ENCODE measurements around the gene ZNF280A.

The ZNF280A gene

DNA sequence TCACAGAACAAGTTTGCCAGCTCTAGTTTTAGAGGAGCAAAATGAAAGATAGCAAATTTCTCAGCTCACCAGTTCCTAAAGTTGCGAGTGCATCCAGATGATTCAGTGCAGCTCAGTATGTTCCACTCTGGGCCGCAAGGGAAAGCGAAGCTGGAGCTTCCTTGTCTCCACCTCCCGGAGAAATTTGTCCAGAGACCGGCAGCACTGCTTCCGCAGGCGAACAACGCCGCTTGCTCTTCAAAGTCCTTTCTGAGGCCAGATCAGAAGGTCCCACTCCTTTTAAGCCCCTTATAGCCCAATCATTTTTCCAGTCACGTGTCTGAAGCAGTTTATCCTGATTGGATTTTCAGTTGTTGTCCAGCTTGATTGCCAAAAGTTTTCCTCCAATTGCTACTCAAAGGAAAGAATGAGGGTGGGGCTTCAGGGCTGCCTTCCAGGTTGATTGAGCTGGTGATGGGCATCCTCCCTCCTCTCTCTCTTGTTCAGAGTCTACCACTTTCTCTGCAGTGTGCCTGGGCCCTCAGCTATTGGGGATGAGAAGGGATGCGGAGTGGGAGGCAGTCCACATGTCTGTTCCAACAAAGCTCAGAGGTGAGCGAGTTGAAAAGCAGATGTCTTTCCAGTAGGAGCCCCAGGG is at the start of gene ZNF280A:
ZNF280A (minus strand) TSS at position 251 of the 637 bp plus-strand sequence. CDS start 4,640 bp downstream, outside the sequence.
- DNase-seq = no peak

- no peak for DNase-seq
Measured at GRCh38 chr22:22569218-22569617, 49.1 kb upstream of the ZNF280A start.

GRCh38 chr22:22565981-22566380 is 45.9 kb upstream of the ZNF280A start:
- no peak for DNase-seq

DNA sequence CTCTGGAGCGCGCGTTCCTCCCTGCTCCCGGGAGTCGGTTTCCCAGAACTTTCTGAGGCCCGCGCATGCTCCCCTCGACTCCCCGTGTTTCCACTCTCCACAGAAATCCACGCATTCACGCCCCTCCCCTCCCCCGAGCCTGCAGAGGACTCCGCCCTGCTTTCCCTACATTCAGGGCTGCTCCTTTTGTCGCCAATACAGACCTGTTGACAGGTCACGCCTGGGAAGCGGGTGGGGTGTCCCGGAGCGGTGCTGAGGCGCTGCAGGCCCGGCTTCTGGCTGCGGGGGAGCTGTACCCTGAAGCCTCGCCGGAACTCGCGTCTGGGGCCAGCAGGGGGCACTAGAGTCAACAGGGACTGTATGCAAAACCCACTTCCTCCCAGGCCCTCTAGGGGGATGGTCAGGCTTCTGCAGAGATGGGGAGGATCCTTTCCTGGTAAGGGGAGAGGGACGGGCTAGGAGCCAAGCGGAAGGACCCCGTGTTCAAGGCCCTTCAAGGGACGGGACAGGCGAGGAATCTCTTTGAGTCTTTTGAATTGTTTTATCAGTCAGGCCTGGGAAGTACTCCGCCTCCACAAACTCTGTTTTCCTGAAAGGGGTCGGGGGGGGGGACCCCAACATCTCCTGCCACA is 39.0 kb upstream of the ZNF280A start, which contains the start of gene PRAME:
PRAME (minus strand) TSS at position 294 of the 632 bp plus-strand sequence. CDS start 2,433 bp downstream, outside the sequence.
- peak; percentile 64 to 69 for DNase-seq

DNA sequence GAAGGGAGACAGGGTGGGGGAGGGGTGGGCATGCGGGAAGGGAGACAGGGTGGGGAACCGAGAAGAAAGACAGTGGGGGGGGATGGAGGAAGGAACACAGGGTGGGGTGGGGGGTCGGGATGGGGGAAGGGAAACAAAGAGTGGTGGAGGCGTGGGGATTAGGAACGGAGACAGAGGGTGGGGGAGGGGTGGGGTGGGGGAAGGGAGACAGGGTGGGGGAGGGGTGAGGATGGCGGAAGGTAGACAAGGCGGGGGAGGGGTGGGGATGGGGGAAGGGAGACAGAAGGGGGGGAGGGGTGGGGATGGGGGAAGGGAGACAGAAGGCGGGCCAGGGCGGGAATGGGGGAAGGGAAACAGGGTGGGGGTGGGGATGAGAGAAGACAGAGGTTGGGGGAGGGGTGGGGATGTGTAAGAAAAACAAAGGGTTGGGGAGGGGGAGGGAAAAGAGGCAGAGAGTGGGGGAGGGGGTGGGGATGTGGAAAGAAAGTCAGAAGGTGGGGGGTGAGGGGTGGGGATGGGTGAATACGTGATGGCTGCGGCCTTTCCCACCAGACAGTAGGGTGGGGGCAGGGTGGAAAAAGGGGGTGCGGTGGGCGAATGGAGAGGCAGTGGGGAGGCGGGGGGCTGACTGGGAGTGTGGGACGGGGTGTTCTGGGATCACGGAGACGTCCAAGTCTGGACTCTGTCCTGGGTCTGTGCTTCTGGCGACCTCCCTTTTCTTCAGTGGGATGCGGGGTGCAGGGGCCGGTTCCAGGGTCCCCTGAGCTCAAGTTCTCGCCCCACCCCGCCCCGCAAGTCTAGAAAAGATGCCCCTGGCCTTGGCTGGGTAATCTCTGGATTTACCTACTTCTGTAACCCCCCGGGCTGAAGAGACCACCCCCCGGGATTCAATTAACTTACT is 38.3 kb upstream of the ZNF280A start:
- no peak for DNase-seq

- no peak for DNase-seq
Measured at GRCh38 chr22:22556995-22557925, 37.2 kb upstream of the ZNF280A start.

DNA sequence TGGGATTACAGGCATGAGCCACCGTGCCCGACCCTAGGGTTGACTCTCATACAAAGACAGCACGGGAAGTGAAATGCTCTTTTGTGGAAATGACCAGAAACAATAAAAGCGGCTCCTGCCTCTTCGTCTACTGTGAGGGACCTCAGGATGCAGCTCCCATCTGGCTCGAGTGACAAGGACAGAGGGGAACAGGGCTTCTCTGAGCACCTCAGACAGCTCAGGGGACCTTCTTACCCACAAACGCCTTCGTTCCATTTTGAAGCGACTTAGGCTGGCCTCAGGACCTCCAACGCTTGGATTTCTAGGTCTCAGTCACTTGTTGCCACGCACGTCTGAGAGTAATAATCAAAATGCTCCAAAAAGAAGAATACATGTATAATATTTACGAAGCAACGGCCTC is 36.5 kb upstream of the ZNF280A start:
- no peak for DNase-seq

GRCh38 chr22:22555596-22555995 is 35.5 kb upstream of the ZNF280A start:
- DNase-seq = no peak

DNA sequence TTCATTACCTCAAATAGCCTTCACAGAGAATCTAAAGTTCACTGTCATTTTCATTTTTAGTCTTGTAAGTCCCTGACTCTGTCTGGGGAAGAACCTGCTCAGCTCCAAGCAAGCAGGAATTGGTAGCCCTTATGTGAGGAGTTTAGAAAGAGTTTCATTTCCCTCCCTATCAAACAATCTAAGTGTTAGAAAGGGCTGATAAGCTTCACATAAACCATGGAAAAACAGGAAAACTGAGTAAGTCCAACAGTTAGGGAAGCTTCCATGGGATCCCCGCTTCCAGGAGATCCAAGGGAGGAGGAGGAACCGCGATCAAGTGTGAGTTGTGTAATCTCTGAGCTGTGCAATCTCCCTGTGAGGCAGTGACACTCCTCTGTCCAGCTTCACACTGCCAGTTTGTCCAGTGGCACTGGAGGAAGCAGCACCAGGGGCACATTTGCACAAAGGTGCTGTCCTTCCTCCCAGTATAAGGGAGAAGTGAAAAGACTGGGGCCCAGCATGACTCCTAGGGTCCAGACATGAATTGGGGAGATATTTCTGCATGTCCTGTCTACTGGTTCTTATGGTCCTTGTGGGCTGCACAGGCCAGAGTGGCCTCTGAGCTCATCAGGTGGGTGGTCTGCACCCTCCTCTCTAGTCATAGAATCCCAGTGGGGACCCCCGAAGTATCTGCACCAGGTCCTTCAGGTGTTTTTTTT is 34.7 kb upstream of the ZNF280A start:
- no peak for DNase-seq

DNA sequence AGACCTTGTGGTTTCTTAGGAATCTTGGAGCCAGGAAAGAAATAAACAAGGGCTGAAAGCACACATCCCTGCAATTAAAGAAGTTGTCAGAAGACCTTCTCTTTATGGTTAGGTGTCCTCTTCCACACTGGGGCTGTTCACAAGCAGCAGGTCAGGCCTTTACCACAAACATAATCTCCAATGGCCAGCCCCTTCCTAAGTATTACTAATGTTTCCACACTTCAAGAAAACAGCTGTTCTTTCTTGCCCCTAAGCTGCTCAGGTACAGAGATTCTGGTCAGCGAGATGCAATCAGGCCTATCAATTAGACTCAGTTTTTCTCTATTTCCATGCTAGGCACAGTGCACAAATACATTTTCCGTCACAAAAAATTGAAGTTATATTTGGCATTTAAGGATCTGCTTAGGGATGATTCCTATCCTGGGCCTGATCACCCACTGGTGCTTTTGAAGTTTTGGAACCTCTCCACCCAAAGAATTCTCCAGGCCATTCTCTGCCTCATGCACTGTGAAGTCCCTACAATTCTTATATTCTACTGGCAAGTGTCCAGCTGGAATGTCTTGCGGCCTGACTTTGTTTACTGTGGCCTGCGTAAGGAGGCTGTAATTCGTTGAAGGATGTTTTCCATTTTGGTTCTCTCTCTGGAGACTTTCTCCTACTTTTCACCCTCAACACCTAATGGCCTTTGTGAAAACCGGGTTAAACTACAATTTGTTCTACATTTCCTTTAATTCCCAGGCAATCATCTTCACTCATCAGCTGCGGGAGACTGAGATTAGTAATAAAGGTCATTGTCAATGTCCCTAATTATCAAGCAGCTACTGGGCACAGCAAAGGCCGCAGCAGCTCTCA is 33.9 kb upstream of the ZNF280A start:
- no peak for DNase-seq

DNA sequence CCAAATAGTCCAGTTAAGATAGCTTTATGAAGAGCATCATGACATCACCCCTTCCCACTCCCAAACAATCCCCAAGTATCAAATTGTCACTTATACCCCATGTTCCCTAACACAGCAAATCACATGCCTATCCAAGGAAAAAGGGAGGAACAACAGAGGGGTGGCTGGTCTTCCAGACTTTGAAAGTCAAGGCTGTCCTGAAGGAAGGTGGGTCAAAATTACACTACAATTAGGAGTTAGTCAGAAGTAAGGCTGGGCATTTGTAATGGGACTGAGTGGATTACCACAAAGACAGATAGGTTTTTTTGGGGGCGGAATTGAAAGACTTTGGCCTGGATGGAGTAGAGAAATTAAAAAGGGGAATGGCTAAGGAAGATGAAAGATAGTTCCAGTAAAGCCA is 33.1 kb upstream of the ZNF280A start:
- DNase-seq = no peak

DNA sequence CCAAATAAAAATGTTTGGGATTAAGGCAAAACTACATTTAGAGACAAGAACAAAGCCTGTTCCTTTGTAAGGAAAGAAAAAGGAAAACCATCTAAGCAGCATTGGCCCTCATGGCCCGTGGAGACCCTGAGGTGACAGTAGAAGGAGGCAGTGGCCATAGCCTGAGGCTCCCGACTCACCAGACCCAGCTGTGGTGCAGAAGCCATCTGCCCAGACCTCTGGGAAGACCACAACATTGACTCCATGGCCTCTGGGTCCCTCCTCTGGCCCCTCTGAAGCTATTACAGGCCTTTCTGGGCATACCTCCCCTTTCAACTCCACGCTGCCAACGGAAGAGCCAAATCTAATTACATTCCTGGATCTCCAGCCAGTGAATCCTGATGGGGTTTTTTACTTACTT is 32.6 kb upstream of the ZNF280A start:
- DNase-seq = no peak

DNA sequence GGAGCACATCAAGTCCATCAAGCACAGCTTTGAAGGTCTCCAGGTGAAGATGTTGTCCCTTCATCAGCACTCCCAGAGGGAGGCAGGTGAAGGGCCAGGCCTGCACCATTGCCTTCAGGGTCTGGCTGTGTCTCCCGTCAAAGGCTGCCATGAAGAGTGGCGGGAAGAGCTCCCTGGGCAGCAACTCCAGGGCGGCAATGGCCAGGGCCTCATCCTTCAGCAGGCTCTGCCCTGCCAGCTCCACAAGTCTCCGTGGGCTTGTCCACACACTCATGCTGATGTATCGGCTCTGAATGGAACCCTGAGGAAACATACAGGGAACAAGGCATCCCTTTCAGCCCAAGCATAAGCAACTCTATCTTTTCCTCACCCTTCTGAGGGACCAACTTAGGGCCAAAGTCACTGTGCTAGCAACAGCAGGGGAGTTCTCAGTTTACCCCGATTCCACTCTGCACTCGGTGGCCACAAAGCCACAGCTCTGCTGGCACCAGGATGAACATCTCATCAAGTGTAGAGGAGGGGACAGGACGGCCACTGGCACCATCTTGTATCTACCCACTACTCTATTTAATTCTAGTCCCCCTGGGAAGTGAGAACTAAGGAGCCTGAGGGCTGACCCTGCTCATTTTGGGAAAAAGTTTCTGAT is 30.8 kb upstream of the ZNF280A start:
- DNase-seq = no peak

GRCh38 chr22:22548910-22549309 is 28.8 kb upstream of the ZNF280A start:
- no peak for DNase-seq

DNA sequence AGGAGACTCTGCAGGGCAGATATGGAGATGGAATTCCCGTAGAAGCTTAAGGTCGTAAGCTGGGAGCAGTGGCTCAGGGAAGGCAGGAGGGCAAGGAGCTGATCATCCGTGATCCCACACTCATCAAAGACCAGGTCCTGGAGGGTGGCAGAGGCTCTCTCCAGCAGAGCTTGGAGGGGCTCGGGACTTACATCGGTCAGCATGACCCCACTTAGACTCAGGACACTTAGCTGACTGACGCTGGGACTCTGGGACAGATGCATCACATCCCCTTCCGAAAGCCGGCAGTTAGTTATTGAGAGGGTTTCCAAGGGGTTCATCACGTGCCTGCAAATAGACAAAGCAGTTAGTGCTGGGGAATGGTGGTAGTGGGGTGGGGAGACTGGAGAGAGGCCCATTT is 28.2 kb upstream of the ZNF280A start:
- no peak for DNase-seq

DNA sequence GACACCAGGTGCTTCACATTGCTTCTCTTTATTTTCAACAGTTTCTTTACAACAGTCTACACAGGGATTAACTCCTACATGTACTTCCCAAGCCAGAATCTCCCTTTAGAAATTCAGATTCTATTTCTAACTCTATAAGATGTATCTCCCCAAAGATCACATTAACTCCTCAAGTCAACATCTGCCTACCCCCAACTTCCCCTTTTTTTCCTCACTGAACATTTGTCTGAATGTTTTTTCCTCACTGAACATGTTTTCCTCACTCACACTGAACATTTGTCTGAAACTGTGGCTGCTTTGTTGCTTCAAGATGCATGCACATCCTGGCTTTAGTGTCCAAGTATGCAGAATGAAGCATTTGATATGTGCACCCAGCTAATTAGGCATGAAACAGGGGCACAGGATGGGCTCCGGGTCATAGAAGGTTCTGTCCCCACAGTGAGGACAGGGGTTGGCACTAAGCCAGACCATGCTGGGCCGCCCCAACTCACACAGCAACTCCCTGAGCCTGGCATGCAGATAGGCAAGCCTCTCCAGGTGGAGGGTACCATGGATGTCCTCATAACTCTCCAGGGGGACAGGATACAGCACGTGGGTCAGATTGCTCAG is 27.7 kb upstream of the ZNF280A start:
- DNase-seq = no peak

GRCh38 chr22:22547226-22547625 is 27.2 kb upstream of the ZNF280A start:
- no peak for DNase-seq

GRCh38 chr22:22546490-22546889 is 26.4 kb upstream of the ZNF280A start:
- DNase-seq = no peak

DNA sequence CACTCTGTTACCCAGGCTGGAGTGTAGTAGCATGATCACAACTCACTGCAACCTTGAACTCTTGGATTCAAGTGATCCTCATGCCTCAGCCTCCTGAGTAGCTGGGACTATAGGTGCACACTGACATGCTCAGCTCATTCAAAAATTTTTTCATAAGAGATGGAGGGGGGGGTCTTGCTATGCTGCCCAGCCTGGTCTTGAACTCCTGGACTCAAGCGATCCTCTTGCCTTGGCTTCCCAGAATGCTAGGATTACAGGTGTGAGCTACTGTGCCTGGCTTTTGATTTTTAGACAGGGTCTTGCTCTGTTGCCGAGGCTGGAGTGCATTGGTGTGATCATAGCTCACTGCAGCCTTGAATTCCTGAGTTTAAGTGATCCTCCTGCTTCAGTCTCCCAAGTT is 25.0 kb upstream of the ZNF280A start:
- no peak for DNase-seq

All from CD4-positive, alpha-beta T cell treated with Interferon alpha-2 for 1 hour (primary cell).